Astrocyte (in vitro differentiated cells and primary cell): ENCODE data around the gene IFIT2.

ENCODE experiments used
- EZH2 ChIP-seq: IDR thresholded peaks from 2 replicates; pipeline ENCODE4 v1.6.1; 2012; ENCODE audit warnings: mild to moderate bottlenecking, low read length, inconsistent platforms; ENCODE audit not compliant: insufficient read depth
- TF ChIP-seq, protein P1 (sequence below): IDR thresholded peaks from 2 replicates; pipeline ENCODE4 v1.5.1; 2011; ENCODE audit warnings: low read depth, mild to moderate bottlenecking, inconsistent platforms, low read length, moderate library complexity; ENCODE audit not compliant: insufficient read depth

DNA sequence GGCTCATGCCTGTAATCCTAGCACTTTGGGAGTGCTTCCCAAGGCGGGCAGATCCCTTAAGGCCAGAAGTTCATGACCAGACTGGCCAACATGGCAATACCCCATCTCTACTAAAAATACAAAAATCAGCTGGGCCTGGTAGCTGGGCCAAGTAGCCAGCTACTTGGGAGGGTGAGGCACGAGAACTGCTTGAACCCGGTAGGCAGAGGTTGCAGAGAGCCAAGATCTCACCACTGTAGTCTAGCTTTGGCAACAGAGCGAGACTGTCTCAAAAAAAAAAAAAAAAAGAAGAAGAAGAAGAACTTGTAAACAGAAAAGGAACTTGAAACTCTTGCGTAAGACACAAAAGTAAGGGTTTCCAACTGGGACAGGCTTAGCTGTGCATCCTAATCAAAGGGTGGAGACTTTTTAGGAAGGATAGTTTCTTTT is 5.6 kb upstream of the IFIT2 start:
- TF ChIP-seq, protein P1, sequence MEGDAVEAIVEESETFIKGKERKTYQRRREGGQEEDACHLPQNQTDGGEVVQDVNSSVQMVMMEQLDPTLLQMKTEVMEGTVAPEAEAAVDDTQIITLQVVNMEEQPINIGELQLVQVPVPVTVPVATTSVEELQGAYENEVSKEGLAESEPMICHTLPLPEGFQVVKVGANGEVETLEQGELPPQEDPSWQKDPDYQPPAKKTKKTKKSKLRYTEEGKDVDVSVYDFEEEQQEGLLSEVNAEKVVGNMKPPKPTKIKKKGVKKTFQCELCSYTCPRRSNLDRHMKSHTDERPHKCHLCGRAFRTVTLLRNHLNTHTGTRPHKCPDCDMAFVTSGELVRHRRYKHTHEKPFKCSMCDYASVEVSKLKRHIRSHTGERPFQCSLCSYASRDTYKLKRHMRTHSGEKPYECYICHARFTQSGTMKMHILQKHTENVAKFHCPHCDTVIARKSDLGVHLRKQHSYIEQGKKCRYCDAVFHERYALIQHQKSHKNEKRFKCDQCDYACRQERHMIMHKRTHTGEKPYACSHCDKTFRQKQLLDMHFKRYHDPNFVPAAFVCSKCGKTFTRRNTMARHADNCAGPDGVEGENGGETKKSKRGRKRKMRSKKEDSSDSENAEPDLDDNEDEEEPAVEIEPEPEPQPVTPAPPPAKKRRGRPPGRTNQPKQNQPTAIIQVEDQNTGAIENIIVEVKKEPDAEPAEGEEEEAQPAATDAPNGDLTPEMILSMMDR: no peak
- no peak for TF ChIP-seq EZH2
